GM12891 (cell line): ENCODE data around the gene IGSF3.

Source experiments
- POLR2A ChIP-seq: IDR thresholded peaks from 2 replicates; pipeline ENCODE4 v1.6.1; 2011; ENCODE audit warnings: low read depth, low read length, control low read depth
- POLR2AphosphoS5 ChIP-seq: IDR thresholded peaks from 2 replicates; pipeline ENCODE4 v1.6.1; 2011; ENCODE audit warnings: low read depth, low read length, control low read depth
- POU2F2 ChIP-seq: IDR thresholded peaks from 2 replicates; pipeline ENCODE4 v1.6.1; 2011; ENCODE audit warnings: low read depth, mild to moderate bottlenecking, control low read depth, low read length, moderate library complexity
- TAF1 ChIP-seq: IDR thresholded peaks from 2 replicates; pipeline ENCODE4 v1.6.1; 2011; ENCODE audit warnings: low read depth, low read length, control low read depth

GRCh38 chr1:116668277-116668676, 744 bp upstream of the IGSF3 start:
- TF ChIP-seq POLR2A (no peak), TAF1 (no peak), POLR2AphosphoS5 (no peak), POU2F2 (no peak)
